Smooth muscle cell (in vitro differentiated cells): ENCODE results near the gene NGEF. TPM values are rescaled to one million over a fixed set of nuclear protein-coding genes. Genes with fewer than 3 reads are reported as not detected.

Experiments used
- DNase-seq: peaks from one replicate; lab custom pipeline; 2025; ENCODE audit not compliant: unreplicated experiment; lab: John Stamatoyannopoulos, UW
- H2AFZ ChIP-seq: fragments of 200-600 bp; sonication (generic); 2 replicates; pipeline ENCODE4 v1.6.0; 2016; ENCODE audit warnings: antibody characterized with exemption, low read depth, mild to moderate bottlenecking
- H3F3A ChIP-seq: fragments of 200-600 bp; sonication (generic); 2 replicates; pipeline ENCODE4 v1.6.0; 2017; ENCODE audit warnings: antibody characterized with exemption, low read depth
- H3K27ac ChIP-seq: fragments of 200-600 bp; sonication (generic); 2 replicates; pipeline ENCODE4 v1.5.1; 2016; ENCODE audit warnings: low read depth, mild to moderate bottlenecking
- H3K27me3 ChIP-seq: fragments of 200-600 bp; sonication (generic); 2 replicates; pipeline ENCODE4 v1.6.1; 2016; ENCODE audit warnings: low read depth, mild to moderate bottlenecking
- H3K36me3 ChIP-seq: fragments of 200-600 bp; sonication (generic); 2 replicates; pipeline ENCODE4 v1.5.1; 2016; ENCODE audit warnings: low read depth
- H3K4me1 ChIP-seq: fragments of 200-600 bp; sonication (generic); 2 replicates; pipeline ENCODE4 v1.5.1; 2016; ENCODE audit warnings: low read depth
- H3K4me2 ChIP-seq: fragments of 200-600 bp; sonication (generic); 2 replicates; pipeline ENCODE4 v1.6.0; 2016; ENCODE audit warnings: mild to moderate bottlenecking
- H3K4me3 ChIP-seq: fragments of 200-600 bp; sonication (generic); 2 replicates; pipeline ENCODE4 v1.5.1; 2016; ENCODE audit warnings: mild to moderate bottlenecking
- H3K79me2 ChIP-seq: fragments of 200-600 bp; sonication (generic); 2 replicates; pipeline ENCODE4 v1.6.0; 2016; ENCODE audit warnings: low read depth, mild to moderate bottlenecking
- H3K9ac ChIP-seq: fragments of 200-600 bp; sonication (generic); 2 replicates; pipeline ENCODE4 v1.6.0; 2016; ENCODE audit warnings: low read depth
- H3K9me3 ChIP-seq: fragments of 200-600 bp; sonication (generic); replicated peaks from 2 replicates; pipeline ENCODE4 v1.5.1; 2016; ENCODE audit warnings: low read depth
- H4K20me1 ChIP-seq: fragments of 200-600 bp; sonication (generic); 2 replicates; pipeline ENCODE4 v1.6.0; 2016; ENCODE audit warnings: low read depth
- CTCF ChIP-seq: fragments of 200-600 bp; sonication (generic); IDR thresholded peaks from 2 replicates; pipeline ENCODE4 v1.5.1; 2017; ENCODE audit warnings: borderline replicate concordance, mild to moderate bottlenecking, antibody characterized with exemption; ENCODE audit not compliant: insufficient read depth, poor library complexity, severe bottlenecking
- WGBS: methylation state at CpG from one replicate; pipeline ENCODE4 v1.1.7; 2016; ENCODE audit warnings: low lambda C conversion rate; 5-methylcytosine and 5-hydroxymethylcytosine counted together
- polyA plus RNA-seq: library from polyadenylated mRNA; unstranded; fragments of >200 nt; fragmentation: Nextera tagmentation; extraction: Ambion mirVana; gene quantifications from 2 replicates; pipeline ENCODE4 v1.2.1, GENCODE V29; 2016
- total RNA-seq: library from RNA; depleted of rRNA; stranded (reverse); fragments of >200 nt; gene quantifications from 2 replicates; pipeline ENCODE4 v1.2.3, GENCODE V29; 2014

The NGEF gene
- total and polyA plus RNA-seq, 2 experiments from 2014 or later, result 0.09 TPM; not detected in 1

GRCh38 chr2:233002829-233003657 lies 10.0 kb downstream of the NGEF start:
- WGBS, result 89% methylated on average over 19 of the region's 19 CpGs
- Histone ChIP-seq H3F3A (no peaks in the 10 kb centered on the region), H3K79me2 (no peaks in the 10 kb centered on the region), H3K9ac (no peak overlapping the region), H3K27me3 (no peaks in the 10 kb centered on the region), H3K9me3 (no peaks in the 10 kb centered on the region), H3K4me3 (no peak overlapping the region), H3K4me2 (no peak overlapping the region), H3K36me3 (no peaks in the 10 kb centered on the region), H4K20me1 (no peaks in the 10 kb centered on the region), H3K27ac (no peak overlapping the region), H2AFZ (no peak overlapping the region), H3K4me1 (no peaks in the 10 kb centered on the region)
- no peak for TF ChIP-seq CTCF
- DNase-seq, result no peak

- Histone ChIP-seq H3K36me3 (no peaks in the 10 kb centered on the region), H3K79me2 (no peaks in the 10 kb centered on the region), H3K4me2 (no peak overlapping the region), H3F3A (no peaks in the 10 kb centered on the region), H3K4me1 (no peaks in the 10 kb centered on the region), H3K9me3 (no peaks in the 10 kb centered on the region), H2AFZ (no peak overlapping the region), H3K27me3 (no peaks in the 10 kb centered on the region), H4K20me1 (no peaks in the 10 kb centered on the region), H3K9ac (no peak overlapping the region), H3K4me3 (no peak overlapping the region), H3K27ac (no peak overlapping the region)
- TF ChIP-seq CTCF, result no peak
- DNase-seq, result no peak
- 91% methylated on average over 20 of the region's 20 CpGs for WGBS
Measured at GRCh38 chr2:233000886-233001750, 11.9 kb downstream of the NGEF start.

GRCh38 chr2:232999354-232999753 lies 13.7 kb downstream of the NGEF start:
- Histone ChIP-seq H3K27ac (no peak overlapping the region), H4K20me1 (no peaks in the 10 kb centered on the region), H3K9ac (no peak overlapping the region), H3K4me3 (no peak overlapping the region), H2AFZ (no peak overlapping the region), H3K36me3 (no peaks in the 10 kb centered on the region), H3K9me3 (no peaks in the 10 kb centered on the region), H3K4me2 (no peak overlapping the region), H3K79me2 (no peaks in the 10 kb centered on the region), H3F3A (no peaks in the 10 kb centered on the region), H3K27me3 (no peaks in the 10 kb centered on the region), H3K4me1 (no peaks in the 10 kb centered on the region)
- 93% methylated on average over 7 of the region's 7 CpGs for WGBS
- no peak for TF ChIP-seq CTCF
- DNase-seq, result no peak
